GM12892 (cell line): ENCODE measurements around the gene NR5A2.
A peak's percentile ranks its signal among the peaks of the same experiment; 100 is the strongest.

Experiments
- DNase-seq: peaks from one replicate; pipeline ENCODE4 v3.0.0; 2011; ENCODE audit not compliant: insufficient read length
- FAIRE-seq: peaks from 2 replicates; lab custom pipeline; 2011; peaks lifted over from hg19 to GRCh38; lab: Jason Lieb, UNC
- POLR2A ChIP-seq: IDR thresholded peaks from 2 replicates; pipeline ENCODE4 v1.6.1; 2011; ENCODE audit warnings: low read depth, low read length, control low read depth
- POLR2AphosphoS5 ChIP-seq: IDR thresholded peaks from 2 replicates; pipeline ENCODE4 v1.6.1; 2011; ENCODE audit warnings: low read depth, low read length, control low read depth
- TAF1 ChIP-seq: IDR thresholded peaks from 2 replicates; pipeline ENCODE4 v1.6.1; 2011; ENCODE audit warnings: low read depth, mild to moderate bottlenecking, control low read depth, low read length, borderline replicate concordance

The NR5A2 gene

DNA sequence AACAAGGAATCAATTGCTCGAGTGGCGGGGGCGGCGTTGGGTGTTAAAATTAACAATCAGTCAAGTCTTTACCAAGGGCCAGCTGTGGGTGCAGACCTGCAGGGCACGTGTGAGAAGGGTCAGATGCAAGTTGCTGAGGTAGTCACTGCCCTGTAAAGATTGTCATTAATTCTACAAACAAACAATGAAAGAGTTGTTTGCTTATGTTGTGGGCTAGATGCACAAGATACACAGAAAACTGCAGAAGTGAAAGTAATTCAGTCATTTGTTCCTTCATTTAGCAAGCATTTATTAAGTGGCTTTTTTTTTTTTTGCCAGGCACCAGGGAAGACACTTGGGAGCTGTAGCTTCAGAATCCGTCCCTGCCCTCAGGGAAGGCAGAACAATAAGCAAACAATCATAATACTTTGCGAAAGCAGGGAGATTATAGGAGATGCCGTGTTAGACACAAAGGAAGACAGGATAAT, 79.5 kb downstream of the NR5A2 start:
- no peak for TF ChIP-seq POLR2A
- TF ChIP-seq TAF1 = no peak
- no peak for TF ChIP-seq POLR2AphosphoS5
- FAIRE-seq (no peak), DNase-seq (no peak)

DNA sequence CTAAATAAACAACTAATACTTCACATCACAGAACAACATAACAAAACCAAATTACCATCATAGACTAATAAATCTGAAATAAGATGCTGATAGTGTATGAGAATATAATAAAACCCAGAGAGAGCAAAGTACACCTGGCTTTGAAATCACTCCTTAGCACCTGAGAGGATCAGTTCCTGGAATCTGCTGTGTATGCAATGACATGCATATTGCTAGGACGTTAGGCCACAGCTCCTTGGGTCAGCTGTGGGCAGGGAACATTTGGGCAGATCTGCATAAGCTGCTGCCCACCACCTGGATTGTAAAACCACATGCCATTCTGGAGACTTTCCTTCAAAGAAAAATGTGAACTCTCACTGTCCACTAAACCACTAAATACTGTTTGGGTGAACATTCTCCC, 81.1 kb downstream of the NR5A2 start:
- DNase-seq = no peak
- FAIRE-seq = no peak
- TF ChIP-seq POLR2AphosphoS5 = no peak
- TF ChIP-seq TAF1 = no peak
- no peak for TF ChIP-seq POLR2A

DNA sequence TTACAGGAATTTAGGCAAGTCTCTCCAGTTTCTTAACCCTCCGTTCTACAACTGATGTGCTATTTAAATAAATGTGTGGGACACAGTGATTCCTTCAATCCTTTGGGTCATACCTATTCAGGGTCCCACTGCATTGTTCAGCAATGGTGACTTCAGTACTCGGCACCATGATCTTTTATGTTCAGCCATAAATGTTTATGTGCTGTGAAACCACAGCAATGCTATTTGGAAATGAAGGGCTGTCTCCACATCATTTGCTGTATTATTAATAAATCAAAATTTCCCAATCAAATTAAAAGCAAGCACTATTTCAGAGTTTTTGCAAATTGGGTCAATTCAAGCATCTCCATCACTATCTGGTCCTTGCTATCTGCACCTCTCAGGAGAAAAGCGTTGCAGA, 84.8 kb downstream of the NR5A2 start:
- DNase-seq (no peak), FAIRE-seq (no peak)
- no peak for TF ChIP-seq POLR2A
- TF ChIP-seq TAF1 = no peak
- no peak for TF ChIP-seq POLR2AphosphoS5

DNA sequence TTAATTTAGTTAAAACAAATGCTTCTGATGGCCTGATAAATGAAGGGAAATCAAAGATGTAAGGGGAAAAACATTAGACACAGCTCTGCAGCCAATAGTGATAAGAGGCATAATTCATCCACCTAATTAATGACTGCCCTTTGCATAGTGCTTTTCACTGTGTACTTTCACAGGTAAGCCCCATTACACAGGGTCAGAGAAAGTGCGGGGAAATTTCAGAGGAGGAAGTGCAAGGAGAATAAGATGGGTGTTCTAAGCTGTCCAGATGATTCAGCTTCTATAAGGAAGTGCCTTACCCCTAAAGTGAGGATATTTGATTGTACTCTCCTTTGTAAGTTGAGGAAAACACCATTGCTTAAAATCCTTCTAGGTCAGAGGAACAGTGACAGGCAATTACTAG, 88.0 kb downstream of the NR5A2 start:
- no peak for TF ChIP-seq POLR2A
- TF ChIP-seq TAF1 = no peak
- no peak for TF ChIP-seq POLR2AphosphoS5
- FAIRE-seq (no peak), DNase-seq (no peak)

DNA sequence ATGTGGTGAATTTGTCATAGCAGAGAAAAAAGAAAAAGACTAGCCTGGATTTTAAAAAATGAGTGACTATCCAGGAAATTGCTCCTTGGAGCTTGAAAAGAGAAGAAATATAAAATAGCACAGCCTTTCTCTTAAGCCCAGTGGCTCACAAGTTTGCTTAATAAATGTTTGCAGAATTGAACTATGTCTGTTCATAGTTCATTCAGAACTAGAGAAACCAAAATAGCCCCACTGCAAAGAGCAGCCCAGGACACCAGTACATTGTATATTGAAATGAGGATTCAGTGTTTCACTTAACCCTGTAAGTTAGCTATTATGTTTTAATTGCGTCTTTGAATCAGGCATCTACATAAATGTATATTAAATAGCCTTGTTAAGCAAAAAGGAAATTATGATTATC, 88.8 kb downstream of the NR5A2 start:
- no peak for FAIRE-seq
- DNase-seq = no peak
- TF ChIP-seq TAF1 (no peak), POLR2AphosphoS5 (no peak), POLR2A (no peak)

DNA sequence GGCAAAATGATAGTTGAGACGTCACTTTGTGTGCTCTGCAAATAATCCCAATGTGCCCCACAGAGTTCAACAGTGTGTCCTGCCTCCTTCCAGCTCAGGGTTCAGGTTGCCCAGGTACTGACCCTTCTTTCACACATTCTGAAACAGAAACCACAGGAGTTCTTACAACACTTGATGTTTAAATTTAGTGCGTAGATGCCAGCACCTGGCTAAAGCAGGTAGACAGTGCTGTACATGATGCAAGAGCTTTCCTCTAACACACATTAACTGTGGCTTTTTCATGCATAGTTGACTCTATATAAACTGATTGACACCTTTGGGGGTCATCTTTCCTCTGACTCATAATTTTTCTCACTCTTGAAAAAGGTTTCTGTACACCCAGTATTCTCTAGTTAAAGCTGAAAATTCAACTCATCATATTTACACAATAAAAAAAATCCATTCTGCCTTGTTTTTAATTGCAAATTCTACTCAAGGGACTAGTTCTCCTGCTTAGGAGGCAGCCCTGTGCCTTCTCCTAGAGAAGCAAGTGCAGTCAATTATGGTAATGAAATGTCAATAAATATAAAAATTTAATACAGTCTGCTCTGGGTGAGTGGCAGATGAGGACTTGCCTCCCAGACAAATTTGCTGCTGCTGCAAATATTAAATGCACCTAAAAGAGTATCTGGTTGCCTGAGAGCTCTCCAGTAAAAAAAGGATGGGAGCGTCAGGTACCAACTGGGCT, 91.4 kb downstream of the NR5A2 start:
- TF ChIP-seq POLR2AphosphoS5 (no peak), TAF1 (no peak)
- DNase-seq = no peak
- FAIRE-seq = no peak

DNA sequence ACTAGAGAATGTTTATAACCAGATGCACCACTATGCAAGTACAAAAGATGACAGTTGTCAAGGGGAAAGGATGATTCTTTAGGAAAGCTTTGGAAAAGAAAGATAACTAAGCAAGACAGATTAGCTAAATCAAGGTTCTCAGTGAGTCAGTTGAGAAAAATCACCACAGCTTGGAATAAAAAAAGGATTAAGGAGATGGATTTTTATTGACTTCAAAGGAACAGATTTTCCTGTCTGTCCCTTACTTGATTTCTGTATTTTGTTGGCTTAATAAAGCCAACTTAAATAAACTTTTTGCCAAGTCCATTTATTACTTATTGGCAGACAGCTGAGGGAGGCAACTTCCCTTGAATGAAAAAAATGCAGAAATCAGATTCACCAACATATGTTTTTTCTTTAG, 93.9 kb downstream of the NR5A2 start:
- no peak for DNase-seq
- no peak for FAIRE-seq
- TF ChIP-seq POLR2A (no peak), POLR2AphosphoS5 (no peak), TAF1 (no peak)

DNA sequence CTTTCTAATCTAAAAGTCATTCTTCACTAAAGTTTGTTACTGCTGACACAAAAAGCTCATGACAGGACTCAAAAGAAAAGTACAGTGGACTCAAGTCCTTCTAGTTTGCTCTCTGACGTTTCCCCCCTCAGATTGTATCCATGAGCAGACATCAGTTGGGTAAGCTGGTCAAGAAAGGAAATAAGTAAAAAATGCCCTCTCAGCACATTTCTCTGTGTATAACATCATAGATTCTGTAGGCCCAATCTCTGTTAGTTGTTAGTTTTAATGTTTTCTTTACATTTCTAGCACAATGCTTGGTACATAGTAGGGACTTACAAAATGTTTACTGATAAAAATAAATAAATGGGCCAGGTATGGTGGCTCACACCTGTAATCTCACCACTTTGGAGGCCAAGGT, 96.8 kb downstream of the NR5A2 start:
- no peak for DNase-seq
- no peak for FAIRE-seq
- no peak for TF ChIP-seq POLR2A
- no peak for TF ChIP-seq TAF1
- no peak for TF ChIP-seq POLR2AphosphoS5

DNA sequence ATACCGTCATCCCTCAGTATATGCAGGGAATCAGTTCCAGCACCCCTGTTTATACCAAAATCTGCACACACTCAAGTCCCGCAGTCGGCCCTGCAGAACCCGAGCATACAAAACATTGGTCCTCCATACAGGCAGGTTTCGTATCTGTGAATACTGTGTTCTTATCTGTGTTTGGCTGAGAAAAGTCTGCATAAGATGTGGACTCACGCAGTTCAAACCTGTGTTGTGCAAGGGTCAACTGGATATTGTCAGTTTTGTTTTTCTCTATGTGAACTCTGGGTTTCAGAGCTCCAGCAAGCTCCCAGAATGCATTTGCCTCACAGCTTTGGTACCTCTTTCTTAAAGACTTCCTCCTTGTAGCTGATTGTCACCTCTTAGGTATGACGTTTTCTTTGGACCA, 100.6 kb downstream of the NR5A2 start:
- DNase-seq (no peak), FAIRE-seq (no peak)
- TF ChIP-seq POLR2A = no peak

DNA sequence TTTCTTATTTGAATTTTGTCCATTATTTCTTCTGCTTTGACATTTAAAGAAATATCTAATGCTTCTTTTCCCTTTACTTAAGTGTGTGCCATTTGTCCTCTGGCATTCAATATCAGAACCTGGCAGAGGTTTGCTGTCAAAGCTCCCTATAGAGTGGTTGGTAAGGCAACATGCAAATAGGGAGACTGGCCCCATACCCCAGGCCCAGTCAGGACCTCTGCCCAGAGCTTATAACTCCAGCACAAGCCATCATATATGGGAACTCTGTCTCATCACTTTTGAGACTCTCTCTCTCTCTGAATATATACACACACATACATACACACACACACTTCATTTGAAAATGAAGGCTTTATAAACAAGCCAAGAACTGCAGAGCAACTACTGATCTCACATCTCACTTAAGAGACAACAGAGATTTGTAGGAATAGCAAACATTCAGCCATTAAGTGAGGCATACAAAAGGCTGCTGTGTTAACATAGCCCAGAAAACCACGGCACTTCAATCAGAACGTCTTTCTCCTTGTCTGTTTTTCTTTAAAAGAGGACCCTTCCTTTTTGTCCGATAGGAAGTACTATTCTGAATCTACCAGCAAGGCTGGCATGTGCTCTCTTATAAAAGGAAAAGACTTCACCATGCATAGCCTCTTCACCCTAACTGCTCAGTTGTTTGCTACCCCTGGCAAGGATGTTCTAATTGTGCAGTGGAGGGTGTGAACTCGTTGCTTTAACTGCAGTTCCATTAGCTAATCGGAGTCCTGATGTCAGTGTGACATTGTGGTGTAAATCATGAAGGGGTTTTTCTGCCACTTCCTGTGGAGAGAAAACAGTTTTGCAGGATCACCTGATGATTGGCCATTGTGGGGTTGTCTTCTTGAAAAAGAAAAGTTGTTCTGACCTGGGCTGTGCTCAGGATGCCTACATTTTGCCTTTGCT, 101.7 kb downstream of the NR5A2 start:
- FAIRE-seq = peak; percentile 88
- no peak for DNase-seq
- TF ChIP-seq POLR2A (no peak), POLR2AphosphoS5 (no peak), TAF1 (no peak)

DNA sequence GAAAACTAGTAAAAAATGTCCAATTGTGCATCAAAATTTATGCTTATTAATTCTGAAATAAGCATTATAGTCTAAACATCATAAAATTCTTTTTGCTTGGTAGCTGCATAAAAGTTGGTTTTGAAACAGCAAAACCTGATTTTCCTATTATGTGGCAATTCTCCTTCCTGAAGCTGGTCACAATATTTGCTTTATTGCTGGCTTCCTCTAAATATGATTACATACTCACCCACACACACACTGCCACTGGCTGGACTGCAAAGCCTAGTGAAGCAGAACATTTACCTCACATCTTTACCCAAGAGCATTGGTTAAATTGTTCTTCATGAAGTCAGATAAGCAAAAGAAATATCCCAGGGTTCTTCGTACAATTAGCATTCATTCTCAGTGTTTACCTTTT, 103.0 kb downstream of the NR5A2 start:
- FAIRE-seq (no peak), DNase-seq (no peak)
- TF ChIP-seq POLR2AphosphoS5 (no peak), POLR2A (no peak), TAF1 (no peak)

DNA sequence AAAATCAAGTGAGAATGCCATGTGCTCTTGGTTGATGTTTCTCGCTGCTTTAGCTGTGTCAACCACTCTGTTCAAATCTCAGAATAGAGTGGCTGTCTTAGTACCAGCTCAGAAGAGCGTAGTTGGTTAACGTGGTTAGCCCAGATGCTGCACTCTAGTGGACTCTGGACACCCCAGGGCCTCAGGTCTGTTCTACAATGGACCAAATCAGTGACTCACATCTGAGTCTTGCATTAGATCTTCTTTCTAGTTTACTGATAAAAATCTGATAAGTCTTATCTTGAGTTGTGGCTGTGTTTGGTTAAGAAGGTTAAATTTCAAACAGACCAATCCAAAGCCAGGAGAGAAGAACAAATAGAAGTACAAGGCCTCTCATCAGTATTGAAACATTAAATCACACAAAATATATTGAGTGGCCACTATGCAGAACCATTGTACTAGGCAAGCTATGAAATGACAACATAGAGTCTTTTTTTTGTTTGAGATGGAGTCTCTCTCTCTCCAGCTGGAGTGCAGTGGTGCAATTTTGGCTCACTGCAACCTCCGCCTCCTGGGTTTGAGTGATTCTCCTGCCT, 104.1 kb downstream of the NR5A2 start:
- DNase-seq = no peak
- no peak for TF ChIP-seq POLR2A
- no peak for TF ChIP-seq TAF1
- TF ChIP-seq POLR2AphosphoS5 = no peak
- FAIRE-seq = no peak
